ENCODE data around the gene RNF150.

The RNF150 gene

DNA sequence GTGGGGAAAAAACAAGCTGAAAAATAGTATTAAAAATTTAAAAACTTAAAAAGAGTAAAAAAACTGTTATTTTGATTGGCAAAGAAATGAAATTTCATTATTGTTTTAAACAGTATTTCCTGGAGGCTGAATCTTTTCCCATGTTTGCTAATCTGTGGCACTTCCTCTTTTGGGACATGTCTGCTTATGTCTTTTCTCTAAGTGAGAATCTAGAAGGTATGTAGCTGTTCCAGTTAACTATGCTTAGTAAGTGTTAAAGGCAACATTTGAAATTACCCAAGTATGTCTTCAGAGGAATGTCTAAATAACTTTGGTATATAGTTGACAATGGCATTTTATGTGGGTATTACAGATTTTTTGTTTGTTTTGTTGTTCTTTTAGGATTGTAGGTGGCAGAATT, 295.5 kb downstream of the RNF150 start:
- no peak overlapping the region for H3K27ac ChIP-seq (ENCODE audit: extremely low read depth, low read depth, low read length)
- no peaks in the 10 kb centered on the region for H3K4me1 ChIP-seq (ENCODE audit: control insufficient read depth, insufficient read depth, low read length)
- TF ChIP-seq ZNF23 (tag by site-specific recombination; IDR thresholded peaks at IDR 0.05; ENCODE audit: borderline replicate concordance) (no peak), ZNF549 (tag by site-specific recombination; IDR thresholded peaks at IDR 0.05) (no peak), ZNF10 (tag by site-specific recombination; IDR thresholded peaks at IDR 0.05) (no peak), ZNF558 (tag by site-specific recombination; IDR thresholded peaks at IDR 0.05) (0 out of 2 replicates have a peak, but pooled peaks have one; percentile 17), ZNF223 (tag by site-specific recombination; IDR thresholded peaks at IDR 0.05) (no peak)
- TF ChIP-seq, protein P1, sequence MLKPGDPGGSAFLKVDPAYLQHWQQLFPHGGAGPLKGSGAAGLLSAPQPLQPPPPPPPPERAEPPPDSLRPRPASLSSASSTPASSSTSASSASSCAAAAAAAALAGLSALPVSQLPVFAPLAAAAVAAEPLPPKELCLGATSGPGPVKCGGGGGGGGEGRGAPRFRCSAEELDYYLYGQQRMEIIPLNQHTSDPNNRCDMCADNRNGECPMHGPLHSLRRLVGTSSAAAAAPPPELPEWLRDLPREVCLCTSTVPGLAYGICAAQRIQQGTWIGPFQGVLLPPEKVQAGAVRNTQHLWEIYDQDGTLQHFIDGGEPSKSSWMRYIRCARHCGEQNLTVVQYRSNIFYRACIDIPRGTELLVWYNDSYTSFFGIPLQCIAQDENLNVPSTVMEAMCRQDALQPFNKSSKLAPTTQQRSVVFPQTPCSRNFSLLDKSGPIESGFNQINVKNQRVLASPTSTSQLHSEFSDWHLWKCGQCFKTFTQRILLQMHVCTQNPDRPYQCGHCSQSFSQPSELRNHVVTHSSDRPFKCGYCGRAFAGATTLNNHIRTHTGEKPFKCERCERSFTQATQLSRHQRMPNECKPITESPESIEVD (tag by site-specific recombination; IDR thresholded peaks at IDR 0.05): no peak
- no peak overlapping the region for H3K4me3 ChIP-seq (ENCODE audit: low read depth, low read length)
- ChIA-PET CTCF (no interaction called here), POLR2A (no interaction called here)
- no peaks in the 10 kb centered on the region for H3K9me3 ChIP-seq (ENCODE audit: control insufficient read depth, insufficient read depth, low read depth, low read length)
- no peaks in the 10 kb centered on the region for H3K36me3 ChIP-seq (ENCODE audit: control insufficient read depth in 2 of 2, insufficient read depth in 1 of 2, low read length in 2 of 2)

DNA sequence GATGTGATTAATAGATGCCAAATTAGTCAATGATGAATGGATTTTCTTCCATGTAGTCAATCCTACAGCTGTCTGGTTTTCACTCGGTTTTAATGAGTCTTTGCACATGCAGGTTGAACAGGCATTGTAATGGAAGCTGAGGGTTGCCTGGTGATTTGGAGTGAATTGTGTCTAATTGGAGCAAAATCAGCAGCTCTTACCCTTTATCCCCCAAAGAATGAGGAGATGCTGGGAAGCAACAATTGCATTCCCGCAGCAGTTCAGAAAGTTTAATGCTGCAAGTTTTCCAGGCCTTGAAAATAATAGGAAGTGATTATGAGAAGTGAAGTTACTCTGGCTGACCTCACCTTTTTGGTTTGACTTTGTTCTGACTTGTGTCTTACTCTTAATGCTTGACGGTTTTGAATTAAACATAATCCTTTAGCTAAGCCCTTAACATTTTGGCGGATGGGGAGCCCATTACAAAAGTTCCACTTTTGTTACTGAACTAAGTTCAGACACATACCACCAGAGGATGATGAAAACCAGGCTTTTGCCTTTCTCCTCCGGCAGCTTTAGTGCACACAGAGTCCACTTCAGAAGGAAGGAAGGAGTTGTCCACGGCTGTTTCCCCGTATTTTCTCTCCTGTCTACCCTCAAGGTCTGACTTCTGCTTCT, 298.3 kb downstream of the RNF150 start:
- Histone ChIP-seq H3K36me3 (ENCODE audit: control insufficient read depth in 2 of 2, insufficient read depth in 1 of 2, low read length in 2 of 2) (no peaks in the 10 kb centered on the region), H3K9me3 (ENCODE audit: control insufficient read depth, insufficient read depth, low read depth, low read length) (no peaks in the 10 kb centered on the region), H3K4me3 (ENCODE audit: low read depth, low read length) (no peak overlapping the region), H3K27ac (ENCODE audit: extremely low read depth, low read depth, low read length) (no peak overlapping the region), H3K4me1 (ENCODE audit: control insufficient read depth, insufficient read depth, low read length) (no peaks in the 10 kb centered on the region)
- ChIA-PET POLR2A (no interaction called here), CTCF (interaction anchor here (0.7 kb wide), 1 partner anchor 230 kb away, joined by 3 read pairs; no protein-coding TSS in a partner anchor)
- TF ChIP-seq EGR2 (tag by site-specific recombination; IDR thresholded peaks at IDR 0.05; ENCODE audit: low read depth): no peak
- TF ChIP-seq ZNF610 (tag by site-specific recombination; IDR thresholded peaks at IDR 0.05; ENCODE audit: borderline replicate concordance): no peak
- TF ChIP-seq KLF9 (tag by site-specific recombination; IDR thresholded peaks at IDR 0.05; ENCODE audit: low read depth): no peak
- TF ChIP-seq, protein P2, sequence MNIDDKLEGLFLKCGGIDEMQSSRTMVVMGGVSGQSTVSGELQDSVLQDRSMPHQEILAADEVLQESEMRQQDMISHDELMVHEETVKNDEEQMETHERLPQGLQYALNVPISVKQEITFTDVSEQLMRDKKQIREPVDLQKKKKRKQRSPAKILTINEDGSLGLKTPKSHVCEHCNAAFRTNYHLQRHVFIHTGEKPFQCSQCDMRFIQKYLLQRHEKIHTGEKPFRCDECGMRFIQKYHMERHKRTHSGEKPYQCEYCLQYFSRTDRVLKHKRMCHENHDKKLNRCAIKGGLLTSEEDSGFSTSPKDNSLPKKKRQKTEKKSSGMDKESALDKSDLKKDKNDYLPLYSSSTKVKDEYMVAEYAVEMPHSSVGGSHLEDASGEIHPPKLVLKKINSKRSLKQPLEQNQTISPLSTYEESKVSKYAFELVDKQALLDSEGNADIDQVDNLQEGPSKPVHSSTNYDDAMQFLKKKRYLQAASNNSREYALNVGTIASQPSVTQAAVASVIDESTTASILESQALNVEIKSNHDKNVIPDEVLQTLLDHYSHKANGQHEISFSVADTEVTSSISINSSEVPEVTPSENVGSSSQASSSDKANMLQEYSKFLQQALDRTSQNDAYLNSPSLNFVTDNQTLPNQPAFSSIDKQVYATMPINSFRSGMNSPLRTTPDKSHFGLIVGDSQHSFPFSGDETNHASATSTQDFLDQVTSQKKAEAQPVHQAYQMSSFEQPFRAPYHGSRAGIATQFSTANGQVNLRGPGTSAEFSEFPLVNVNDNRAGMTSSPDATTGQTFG (tag by site-specific recombination; IDR thresholded peaks at IDR 0.05; ENCODE audit: borderline replicate concordance): no peak
- TF ChIP-seq, protein P3, sequence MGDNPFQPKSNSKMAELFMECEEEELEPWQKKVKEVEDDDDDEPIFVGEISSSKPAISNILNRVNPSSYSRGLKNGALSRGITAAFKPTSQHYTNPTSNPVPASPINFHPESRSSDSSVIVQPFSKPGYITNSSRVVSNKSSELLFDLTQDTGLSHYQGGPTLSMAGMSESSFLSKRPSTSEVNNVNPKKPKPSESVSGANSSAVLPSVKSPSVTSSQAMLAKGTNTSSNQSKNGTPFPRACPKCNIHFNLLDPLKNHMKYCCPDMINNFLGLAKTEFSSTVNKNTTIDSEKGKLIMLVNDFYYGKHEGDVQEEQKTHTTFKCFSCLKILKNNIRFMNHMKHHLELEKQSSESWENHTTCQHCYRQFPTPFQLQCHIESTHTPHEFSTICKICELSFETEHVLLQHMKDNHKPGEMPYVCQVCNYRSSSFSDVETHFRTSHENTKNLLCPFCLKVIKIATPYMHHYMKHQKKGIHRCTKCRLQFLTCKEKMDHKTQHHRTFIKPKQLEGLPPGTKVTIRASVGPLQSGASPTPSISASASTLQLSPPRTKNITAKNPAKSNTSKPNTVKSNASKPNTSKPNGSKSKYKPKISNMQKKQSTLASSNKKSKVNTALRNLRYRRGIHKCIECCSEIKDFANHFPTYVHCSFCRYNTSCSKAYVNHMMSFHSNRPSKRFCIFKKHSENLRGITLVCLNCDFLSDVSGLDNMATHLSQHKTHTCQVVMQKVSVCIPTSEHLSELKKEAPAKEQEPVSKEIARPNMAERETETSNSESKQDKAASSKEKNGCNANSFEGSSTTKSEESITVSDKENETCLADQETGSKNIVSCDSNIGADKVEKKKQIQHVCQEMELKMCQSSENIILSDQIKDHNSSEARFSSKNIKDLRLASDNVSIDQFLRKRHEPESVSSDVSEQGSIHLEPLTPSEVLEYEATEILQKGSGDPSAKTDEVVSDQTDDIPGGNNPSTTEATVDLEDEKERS (tag by site-specific recombination; IDR thresholded peaks at IDR 0.05): no peak
- TF ChIP-seq ZNF549 (tag by site-specific recombination; IDR thresholded peaks at IDR 0.05): no peak
- no peak for TF ChIP-seq ZNF184 (tag by site-specific recombination; IDR thresholded peaks at IDR 0.05)

DNA sequence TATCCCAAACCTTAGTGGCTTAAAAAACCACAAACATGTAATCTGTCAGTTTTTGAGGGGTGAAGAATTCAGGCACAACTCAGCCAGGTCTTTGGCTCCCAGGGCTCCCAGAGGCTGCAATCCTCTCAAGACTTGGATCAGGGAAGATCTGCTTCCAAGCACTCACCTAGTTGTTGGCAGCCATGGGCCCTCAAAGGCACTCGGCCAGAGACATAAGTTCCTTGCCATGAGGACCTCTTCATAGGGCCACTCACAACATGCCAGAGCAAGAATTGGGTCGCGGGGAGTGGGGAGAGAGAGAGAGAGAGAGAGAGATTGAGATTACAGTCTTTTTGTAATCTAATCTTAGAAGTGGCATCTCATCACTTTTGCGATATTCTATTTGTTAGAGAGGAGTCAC, 300.0 kb downstream of the RNF150 start:
- no peak overlapping the region for H3K4me3 ChIP-seq (ENCODE audit: low read depth, low read length)
- no peak overlapping the region for H3K27ac ChIP-seq (ENCODE audit: extremely low read depth, low read depth, low read length)
- ChIA-PET POLR2A (no interaction called here), CTCF (no interaction called here)
- H3K4me1 ChIP-seq (ENCODE audit: control insufficient read depth, insufficient read depth, low read length): no peaks in the 10 kb centered on the region
- no peaks in the 10 kb centered on the region for H3K36me3 ChIP-seq (ENCODE audit: control insufficient read depth in 2 of 2, insufficient read depth in 1 of 2, low read length in 2 of 2)
- no peaks in the 10 kb centered on the region for H3K9me3 ChIP-seq (ENCODE audit: control insufficient read depth, insufficient read depth, low read depth, low read length)
- TF ChIP-seq ZNF529 (tag by site-specific recombination; IDR thresholded peaks at IDR 0.05; ENCODE audit: insufficient replicate concordance) (no peak), HOXD13 (CRISPR knock-in tag; IDR thresholded peaks at IDR 0.05; ENCODE audit: borderline replicate concordance) (no peak), ZNF768 (tag by site-specific recombination; IDR thresholded peaks at IDR 0.05) (no peak), ZNF341 (tag by site-specific recombination; IDR thresholded peaks at IDR 0.05; ENCODE audit: low read depth) (no peak)
